ENCODE data around the gene RAB33B. TPM values are rescaled to one million over a fixed set of nuclear protein-coding genes. Genes with fewer than 3 reads are reported as not detected.

The RAB33B gene
- total and polyA plus RNA-seq, 9 of the 15 experiments (the other 6 are each of a cell fraction or from before 2014, with no cell fraction given), result 1.7 to 3.7 (median 3.0) TPM

- no peak for TF ChIP-seq SFPQ (IDR thresholded peaks at IDR 0.05; ENCODE audit: low read depth, low read length)
- TF ChIP-seq TCF7 (IDR thresholded peaks at IDR 0.05; ENCODE audit: borderline replicate concordance), result peak; percentile 71; the same call in 1 of the 2 replicates
- no peak for TF ChIP-seq NUFIP1 (IDR thresholded peaks at IDR 0.05; ENCODE audit: partially characterized antibody)
- TF ChIP-seq, protein P1, sequence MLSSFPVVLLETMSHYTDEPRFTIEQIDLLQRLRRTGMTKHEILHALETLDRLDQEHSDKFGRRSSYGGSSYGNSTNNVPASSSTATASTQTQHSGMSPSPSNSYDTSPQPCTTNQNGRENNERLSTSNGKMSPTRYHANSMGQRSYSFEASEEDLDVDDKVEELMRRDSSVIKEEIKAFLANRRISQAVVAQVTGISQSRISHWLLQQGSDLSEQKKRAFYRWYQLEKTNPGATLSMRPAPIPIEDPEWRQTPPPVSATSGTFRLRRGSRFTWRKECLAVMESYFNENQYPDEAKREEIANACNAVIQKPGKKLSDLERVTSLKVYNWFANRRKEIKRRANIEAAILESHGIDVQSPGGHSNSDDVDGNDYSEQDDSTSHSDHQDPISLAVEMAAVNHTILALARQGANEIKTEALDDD (IDR thresholded peaks at IDR 0.05), result peak; percentile 89
- TF ChIP-seq NFATC3 (IDR thresholded peaks at IDR 0.05), result no peak
- no peak for TF ChIP-seq CBX8 (IDR thresholded peaks at IDR 0.05; ENCODE audit: borderline replicate concordance, extremely low read depth, low read depth, low read length, poor library complexity, severe bottlenecking)
- no peak for TF ChIP-seq MXD1 (CRISPR knock-in tag; IDR thresholded peaks at IDR 0.05; ENCODE audit: borderline replicate concordance, poor library complexity, severe bottlenecking)
- TF ChIP-seq SMAD4 (CRISPR knock-in tag; conservative IDR thresholded peaks at IDR 0.05), result peak; percentile 76
- no peak; the same call in 1 of the 2 replicates for TF ChIP-seq IRF1 (CRISPR knock-in tag; IDR thresholded peaks at IDR 0.05; ENCODE audit: borderline replicate concordance)
- TF ChIP-seq ZNF253 (CRISPR knock-in tag; conservative IDR thresholded peaks at IDR 0.05), result no peak
- 0 out of 4 replicates have a peak, but pooled peaks of 1 of the 2 experiments have one; percentile 46 for TF ChIP-seq KDM1A (IDR thresholded peaks at IDR 0.05)
- TF ChIP-seq ZNF217 (CRISPR knock-in tag; IDR thresholded peaks at IDR 0.05), result no peak
- no peak for TF ChIP-seq ZSCAN32 (CRISPR knock-in tag; IDR thresholded peaks at IDR 0.05)
- peak; percentile 95 for TF ChIP-seq RB1 (IDR thresholded peaks at IDR 0.05; ENCODE audit: low read depth)
- TF ChIP-seq, protein P2, sequence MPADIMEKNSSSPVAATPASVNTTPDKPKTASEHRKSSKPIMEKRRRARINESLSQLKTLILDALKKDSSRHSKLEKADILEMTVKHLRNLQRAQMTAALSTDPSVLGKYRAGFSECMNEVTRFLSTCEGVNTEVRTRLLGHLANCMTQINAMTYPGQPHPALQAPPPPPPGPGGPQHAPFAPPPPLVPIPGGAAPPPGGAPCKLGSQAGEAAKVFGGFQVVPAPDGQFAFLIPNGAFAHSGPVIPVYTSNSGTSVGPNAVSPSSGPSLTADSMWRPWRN (IDR thresholded peaks at IDR 0.05; ENCODE audit: low read depth), result no peak
- TF ChIP-seq SMARCE1 (IDR thresholded peaks at IDR 0.05), result no peak
- TF ChIP-seq ZNF140 (CRISPR knock-in tag; IDR thresholded peaks at IDR 0.05), result no peak
- TF ChIP-seq ZNF133 (CRISPR knock-in tag; IDR thresholded peaks at IDR 0.05), result no peak
- TF ChIP-seq ZNF707 (CRISPR knock-in tag; conservative IDR thresholded peaks at IDR 0.05), result no peak
- no peak for TF ChIP-seq ZNF512 (tag; IDR thresholded peaks at IDR 0.05)
- no peak for TF ChIP-seq MCM3 (IDR thresholded peaks at IDR 0.05)
Measured at GRCh38 chr4:139453371-139454110, 380 bp upstream of the RAB33B start (continued).

Data from K562 (cell line).